Caki2 (cell line): ENCODE results near the gene PSMD9. TPM values are rescaled to one million over a fixed set of nuclear protein-coding genes. Genes with fewer than 3 reads are reported as not detected.
"Not testable (repeated sequence)": the region's sequence is repeated elsewhere in the genome, so short reads cannot be mapped to it uniquely, and the experiment has no call there.

Experiments
- DNase-seq: peaks from one replicate; pipeline ENCODE4 v3.0.0-alpha.2; 2015; ENCODE audit warnings: low read depth
- in situ Hi-C: cut with HindIII; loops from 2 replicates; pipeline ENCODE4 v1.10.0; 2016; ENCODE audit warnings: low sequenced_read_pairs, low pct_unique_long_range_greater_than_20kb, mixed read lengths
- total RNA-seq: library from RNA; depleted of rRNA; stranded (reverse); fragments of >200 nt; shearing (Covaris generic); gene quantifications from 2 replicates; pipeline ENCODE4 v1.2.3, GENCODE V29; 2014; ENCODE audit warnings: low replicate concordance

The PSMD9 gene
- total RNA-seq, 1 experiment from 2014 or later: 191 TPM

DNA sequence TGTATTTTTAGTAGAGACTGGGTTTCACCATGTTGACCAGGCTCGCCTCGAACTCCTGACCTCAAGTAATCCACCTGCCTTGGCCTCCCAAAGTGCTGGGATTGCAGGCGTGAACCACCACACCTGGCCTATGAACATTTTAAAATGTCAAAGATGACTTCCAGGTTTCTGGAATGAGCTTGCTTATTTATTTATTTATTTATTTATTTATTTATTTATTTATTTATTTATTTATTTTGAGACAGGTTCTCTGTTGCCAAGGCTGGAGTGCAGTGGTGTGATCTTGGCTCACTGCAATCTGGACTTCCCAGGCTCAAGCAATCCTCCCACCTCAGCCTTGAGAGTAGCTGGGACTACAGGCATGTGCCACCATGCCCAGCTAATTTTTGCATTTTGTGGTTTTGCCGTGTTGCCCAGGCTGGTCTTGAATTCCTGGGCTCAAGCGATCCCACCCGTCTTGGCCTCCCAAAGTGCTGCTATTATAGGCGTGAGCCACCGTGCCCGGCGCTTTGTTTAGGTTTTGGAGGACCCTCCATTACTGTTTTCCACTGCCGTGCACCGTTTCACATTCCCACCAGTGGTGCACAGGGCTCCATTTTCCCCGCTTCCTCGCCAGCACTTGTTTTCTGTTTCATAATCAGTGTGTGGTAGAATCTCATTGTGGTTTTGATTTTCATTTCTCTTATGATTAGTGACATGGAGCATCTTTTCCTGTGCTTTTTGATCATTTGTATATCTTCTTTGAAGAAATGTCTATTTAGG, 23.4 kb downstream of the PSMD9 start:
- in situ Hi-C loops: no loop called here
- DNase-seq: no peak

DNA sequence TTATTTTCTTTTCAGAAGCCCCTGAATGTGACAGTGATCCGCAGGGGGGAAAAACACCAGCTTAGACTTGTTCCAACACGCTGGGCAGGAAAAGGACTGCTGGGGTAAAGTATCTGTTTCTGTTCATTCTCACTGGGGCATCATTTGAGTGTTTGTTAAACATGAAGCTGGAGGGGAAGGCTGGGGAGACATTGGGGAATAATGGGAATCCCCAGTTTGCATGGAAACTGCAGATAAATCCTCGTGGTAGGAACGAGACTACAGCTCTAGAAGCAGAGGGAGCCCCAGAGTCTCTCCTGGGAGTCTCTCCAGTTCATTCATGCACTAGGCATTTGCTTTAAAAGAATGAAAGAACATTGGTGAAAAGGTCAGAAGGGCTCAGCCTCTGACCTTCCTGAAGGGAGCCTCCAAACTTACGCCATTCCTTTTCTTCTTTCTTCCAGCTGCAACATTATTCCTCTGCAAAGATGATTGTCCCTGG, 27.3 kb downstream of the PSMD9 start:
- in situ Hi-C loops: no loop called here
- no peak for DNase-seq

DNA sequence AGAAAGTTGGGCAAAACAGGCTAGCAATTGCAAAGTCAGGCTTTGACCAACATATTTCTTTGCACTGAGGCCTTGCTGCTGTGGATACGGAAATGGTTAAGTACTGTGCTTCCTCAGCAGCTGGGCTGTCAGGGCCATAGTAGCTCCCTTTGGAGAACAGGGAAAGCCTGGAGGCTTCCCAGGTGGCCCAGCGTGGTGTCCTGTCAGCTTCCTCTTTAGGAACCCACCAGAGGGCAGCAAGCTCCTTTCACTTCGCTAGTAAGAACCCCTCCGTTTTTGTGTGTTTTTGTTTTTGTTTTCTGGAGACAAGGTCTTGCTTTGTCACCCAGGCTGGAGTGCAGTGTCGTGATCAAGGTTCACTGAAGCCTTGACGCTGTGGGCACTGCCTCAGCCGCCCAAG, 28.1 kb downstream of the PSMD9 start:
- DNase-seq: no peak
- in situ Hi-C loops: no loop called here

DNA sequence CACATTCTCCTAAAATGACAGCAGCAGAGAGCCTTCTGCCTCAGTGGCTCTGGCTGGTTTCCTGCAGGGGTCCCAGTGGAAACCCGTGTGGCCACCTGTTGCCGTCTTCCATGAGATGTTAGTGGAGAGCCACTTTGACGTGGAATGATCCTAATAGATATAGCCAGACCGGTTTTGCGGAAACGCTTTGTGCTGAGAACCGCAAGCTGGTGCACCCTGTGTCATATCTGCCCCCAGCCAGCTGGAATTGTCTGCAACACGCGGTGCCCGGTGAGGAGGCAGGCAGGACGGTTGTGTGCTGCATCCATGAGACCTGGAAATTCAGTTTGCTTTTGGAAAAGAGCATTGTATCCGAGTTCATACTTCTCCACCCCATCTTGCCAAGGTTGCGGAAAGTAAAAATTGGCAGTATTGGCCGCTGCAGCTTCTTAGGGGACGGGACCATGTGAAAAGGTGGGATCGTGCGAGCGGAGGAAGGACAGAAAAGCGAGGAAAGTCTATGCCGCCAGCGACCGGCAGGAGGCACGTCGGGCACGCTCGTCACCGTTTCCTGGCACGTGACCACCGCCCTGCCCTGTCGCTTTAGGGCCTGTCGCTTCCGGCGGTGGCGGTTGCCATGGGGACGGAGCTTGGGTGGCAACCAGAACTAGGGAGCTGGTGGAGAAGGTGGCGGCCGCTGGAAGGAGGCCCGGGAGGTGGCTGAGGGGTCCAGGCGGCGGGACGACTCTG, 29.5 kb downstream of the PSMD9 start, which contains the start of gene CFAP251:
CFAP251 (plus strand) TSS at position 643 of the 729 bp plus-strand sequence. CDS start 2,714 bp downstream, outside the sequence.
- in situ Hi-C loops: no loop called here

DNA sequence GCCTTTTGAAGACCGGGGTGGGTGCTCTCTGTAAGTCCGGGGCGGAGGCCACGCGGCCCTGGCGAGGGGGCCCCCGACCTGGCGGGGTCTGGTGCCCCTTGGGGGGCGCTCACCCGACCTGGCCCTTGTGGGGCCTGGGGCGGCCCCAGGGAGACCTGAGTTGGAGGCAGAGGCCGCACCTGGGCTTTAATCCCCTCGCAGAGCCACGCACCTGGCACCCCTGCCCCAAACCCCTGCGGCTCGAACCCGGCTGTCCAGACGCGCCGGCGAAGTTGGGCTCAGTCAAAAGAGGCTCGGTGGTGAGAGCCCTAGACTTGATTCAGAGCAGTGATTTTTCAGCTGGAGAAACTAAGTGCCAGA, 30.1 kb downstream of the PSMD9 start:
- in situ Hi-C loops: no loop called here
- no peak for DNase-seq

More for the DNA sequence above, 29.5 kb downstream of the PSMD9 start, which contains the start of gene CFAP251:
- DNase-seq: peak; percentile 82

- DNase-seq: no peak
- in situ Hi-C loops: no loop called here
Measured at GRCh38 chr12:121921066-121921465, 32.5 kb downstream of the PSMD9 start.

GRCh38 chr12:121925358-121925695, 36.7 kb downstream of the PSMD9 start:
- no peak for DNase-seq
- in situ Hi-C loops: no loop called here

DNA sequence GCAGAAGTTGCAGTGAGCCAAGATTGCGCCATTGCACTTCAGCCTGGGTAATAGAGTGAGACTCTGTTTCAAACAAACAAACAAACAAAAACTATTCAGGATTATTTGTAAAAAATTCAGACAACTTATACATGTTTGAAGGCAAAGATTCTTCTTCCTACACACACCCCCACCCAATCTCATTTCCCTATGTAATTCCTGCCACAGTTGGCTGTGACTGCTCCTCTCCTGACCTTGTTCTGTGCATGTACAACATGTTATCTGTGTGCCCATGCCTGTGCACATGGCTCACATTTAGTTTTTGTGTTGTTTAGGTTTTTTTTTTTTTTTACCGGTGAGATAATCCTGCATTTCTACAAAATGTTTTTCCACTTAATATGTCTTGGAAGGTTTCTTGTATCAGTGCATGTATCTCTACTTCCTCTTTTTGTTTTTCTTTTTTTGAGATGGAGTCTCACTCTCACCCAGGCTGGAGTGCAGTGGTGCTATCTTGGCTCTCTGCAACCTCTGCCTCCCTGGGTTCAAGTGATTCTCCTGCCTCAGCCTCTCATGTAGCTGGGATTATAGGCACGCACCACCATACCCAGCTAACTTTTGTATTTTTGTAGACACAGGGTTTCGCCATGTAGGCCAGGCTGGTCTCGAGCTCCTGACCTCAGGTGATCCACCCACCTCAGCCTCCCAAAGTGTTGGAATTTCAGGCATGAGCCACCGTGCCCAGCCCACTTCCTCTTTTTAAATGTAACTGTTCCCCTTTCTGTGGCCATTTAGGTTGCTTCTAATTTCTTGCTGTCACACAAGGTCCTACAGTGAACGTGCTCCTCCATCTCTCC, 38.5 kb downstream of the PSMD9 start:
- no peak for DNase-seq
- in situ Hi-C loops: no loop called here

GRCh38 chr12:121927813-121928212, 39.2 kb downstream of the PSMD9 start:
- DNase-seq: no peak
- in situ Hi-C loops: no loop called here

DNA sequence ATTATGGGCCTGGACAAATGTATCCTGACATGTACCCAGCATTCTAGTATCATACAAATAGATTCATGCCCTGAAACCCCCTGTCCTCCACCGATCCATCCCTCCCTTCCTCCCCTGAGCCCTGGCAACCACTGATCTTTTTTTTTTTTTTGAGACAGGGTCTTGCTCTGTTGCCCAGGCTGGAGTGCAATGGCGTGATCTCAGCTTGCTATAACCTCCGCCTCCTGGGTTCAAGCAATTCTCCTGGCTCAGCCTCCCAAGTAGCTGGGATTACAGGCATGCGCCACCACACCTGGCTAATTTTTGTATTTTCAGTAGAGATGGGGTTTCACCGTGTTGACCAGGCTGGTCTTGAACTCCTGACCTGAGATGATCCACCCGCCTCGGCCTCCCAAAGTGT, 41.0 kb downstream of the PSMD9 start:
- in situ Hi-C loops, DNase-seq: not testable (repeated sequence)

DNA sequence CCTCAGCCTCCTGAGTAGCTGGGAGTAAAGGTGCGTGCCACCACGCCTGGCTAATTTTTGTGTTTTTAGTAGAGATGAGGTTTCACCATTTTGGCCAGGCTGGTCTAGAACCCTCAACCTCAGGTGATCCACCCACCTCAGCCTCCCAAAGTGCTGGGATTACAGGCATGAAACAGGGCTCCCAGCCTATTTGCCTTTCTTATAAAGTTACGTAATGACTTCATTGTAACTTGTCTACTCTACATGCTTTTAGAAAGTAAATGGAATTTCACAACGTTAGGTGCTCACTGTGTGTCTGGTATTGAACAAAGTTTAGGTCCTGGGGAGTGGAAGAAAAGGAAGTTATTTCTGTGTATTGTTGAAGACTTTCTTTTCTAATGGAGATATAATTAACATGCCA, 42.3 kb downstream of the PSMD9 start:
- DNase-seq: no peak
- in situ Hi-C loops: no loop called here

GRCh38 chr12:121932176-121932536, 43.6 kb downstream of the PSMD9 start:
- in situ Hi-C loops: no loop called here
- DNase-seq: no peak

DNA sequence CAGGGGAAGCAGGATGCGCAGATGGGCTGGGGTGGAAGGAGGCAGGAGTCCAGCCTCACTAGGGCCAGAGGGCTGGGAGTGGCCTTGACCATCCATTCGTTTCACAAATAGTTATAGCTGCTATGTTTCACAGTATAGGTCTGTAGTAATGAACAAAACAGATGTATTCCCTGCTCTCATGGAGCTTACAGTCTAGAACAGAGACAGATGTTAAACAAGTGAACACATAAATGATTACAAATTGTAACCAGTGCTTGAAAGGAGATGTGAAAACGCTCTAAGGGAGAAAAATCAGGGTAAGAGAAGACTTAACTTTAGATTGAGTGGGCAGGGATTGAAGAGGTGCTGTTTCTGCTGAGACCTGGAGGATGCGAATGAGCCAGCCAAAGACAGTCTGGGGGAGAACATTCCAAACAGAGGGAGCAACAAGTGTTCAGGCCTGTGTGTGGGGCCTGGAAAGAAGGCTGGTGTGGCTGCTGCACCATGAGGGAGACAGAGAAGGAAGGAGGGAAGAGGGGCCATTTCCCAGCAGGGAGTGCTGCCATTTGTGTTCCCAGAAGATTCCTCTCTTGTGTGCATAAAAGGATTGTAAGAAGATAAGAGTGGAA, 44.4 kb downstream of the PSMD9 start:
- no peak for DNase-seq
- in situ Hi-C loops: no loop called here

DNA sequence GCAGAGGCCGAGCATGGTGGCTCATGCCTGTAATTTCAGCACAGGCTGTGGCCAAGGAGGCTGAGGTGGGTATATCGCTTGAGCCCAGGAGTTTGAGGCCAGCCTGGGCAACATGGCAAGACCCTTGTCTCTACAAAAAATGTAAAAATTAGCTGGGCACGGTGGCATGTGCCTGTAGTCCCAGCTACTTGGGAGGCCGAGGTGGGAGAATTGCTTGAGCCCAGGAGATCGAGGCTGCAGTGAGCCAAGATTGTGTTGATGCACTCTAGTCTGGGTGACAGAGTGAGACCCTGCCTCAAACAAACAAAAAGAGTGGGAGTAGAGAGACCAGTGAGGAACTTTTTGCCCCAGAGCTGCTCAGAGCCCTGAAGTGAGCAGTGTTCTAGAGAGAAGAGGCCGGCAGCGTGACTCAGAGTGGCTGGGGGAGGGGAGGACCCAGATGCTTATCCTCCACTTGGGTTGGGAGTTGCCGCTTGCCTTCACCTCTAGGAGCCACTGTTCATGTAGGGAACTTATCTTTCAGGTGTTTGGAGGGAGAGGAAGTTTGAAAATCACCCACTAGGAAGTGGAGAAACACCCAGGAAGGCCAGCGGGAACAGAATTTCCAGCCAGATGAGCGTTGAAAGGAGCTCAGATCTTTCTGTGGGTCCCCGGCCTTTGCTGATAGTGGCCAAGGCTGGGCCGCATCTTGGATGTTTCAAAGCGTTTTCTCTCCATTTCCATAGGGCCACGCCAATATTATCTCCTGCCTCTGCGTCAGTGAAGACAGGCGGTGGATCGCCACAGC, 45.1 kb downstream of the PSMD9 start:
- DNase-seq: peak; percentile 17
- in situ Hi-C loops: no loop called here

GRCh38 chr12:121934309-121934664, 45.7 kb downstream of the PSMD9 start:
- in situ Hi-C loops: no loop called here

DNA sequence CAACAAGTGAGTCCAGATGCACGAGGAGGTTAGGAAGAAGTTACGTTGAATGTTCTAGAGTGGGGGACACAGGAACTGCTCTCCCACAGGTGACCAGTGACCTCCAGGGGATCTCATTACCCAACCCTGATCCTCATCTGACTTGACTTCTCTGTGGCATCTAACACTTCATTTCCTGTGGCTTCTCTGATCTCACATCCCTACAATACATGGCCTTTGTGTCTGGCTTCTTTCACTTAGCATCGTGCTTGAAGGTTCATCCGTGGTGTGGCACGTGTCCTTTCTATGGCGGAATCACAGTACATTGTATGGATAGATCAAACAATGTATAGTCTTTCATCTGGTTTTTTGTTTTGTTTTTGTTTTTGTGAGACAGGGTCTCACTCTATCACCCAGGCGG, 49.1 kb downstream of the PSMD9 start:
- in situ Hi-C loops: no loop called here
- no peak for DNase-seq

More at GRCh38 chr12:121934309-121934664, 45.7 kb downstream of the PSMD9 start:
- no peak for DNase-seq

DNA sequence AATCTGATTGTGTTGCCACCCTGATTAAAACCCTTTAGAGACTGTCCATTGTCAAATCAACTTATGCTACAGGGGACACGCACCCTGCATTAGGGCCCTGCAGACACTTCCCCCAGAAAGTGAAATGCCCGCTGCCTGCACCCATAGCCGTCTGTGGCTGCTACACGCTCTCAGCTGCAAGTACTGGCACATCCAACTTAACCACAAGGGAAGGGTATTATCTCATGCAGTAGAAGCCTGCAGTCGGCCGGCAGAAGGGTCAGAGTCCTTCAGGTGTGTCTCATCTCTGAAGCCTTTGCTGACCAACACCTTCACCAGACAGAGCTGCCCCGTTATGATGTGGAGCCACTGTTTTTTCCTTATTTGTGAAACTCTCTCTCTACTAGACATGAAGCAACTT, 50.6 kb downstream of the PSMD9 start:
- DNase-seq: no peak
- in situ Hi-C loops: no loop called here
